ENCODE results near the gene THBD. TPM values are rescaled to one million over a fixed set of nuclear protein-coding genes. Genes with fewer than 3 reads are reported as not detected.

The THBD gene
- polyA plus RNA-seq, 1 experiment, result 0.04 TPM

GRCh38 chr20:23011008-23011721 is 38.3 kb downstream of the THBD start:
- no peak for TF ChIP-seq CTCF (IDR thresholded peaks at IDR 0.05; ENCODE audit: insufficient read depth, low read depth, low read length)
- H3K27me3 ChIP-seq (ENCODE audit: control insufficient read depth, insufficient read depth, low read length), result no peaks in the 10 kb centered on the region
- no peak overlapping the region for H3K4me3 ChIP-seq (ENCODE audit: low read depth, low read length)
- no peaks in the 10 kb centered on the region for H3K36me3 ChIP-seq (ENCODE audit: control insufficient read depth, insufficient read depth, low read length)
- DNase-seq (ENCODE audit: low read depth), result no peak
- POLR2A ChIA-PET, result no interaction called here
- CTCF ChIA-PET, result interaction anchor here (1.0 kb wide), 1 partner anchor 53 kb away, joined by 3 read pairs; no protein-coding TSS in a partner anchor

GRCh38 chr20:23010096-23010495 is 39.4 kb downstream of the THBD start:
- ChIA-PET CTCF (no interaction called here), POLR2A (no interaction called here)
- no peak for DNase-seq (ENCODE audit: low read depth)
- Histone ChIP-seq H3K4me3 (ENCODE audit: low read depth, low read length) (no peak overlapping the region), H3K36me3 (ENCODE audit: control insufficient read depth, insufficient read depth, low read length) (no peaks in the 10 kb centered on the region), H3K27me3 (ENCODE audit: control insufficient read depth, insufficient read depth, low read length) (no peaks in the 10 kb centered on the region)
- TF ChIP-seq CTCF (IDR thresholded peaks at IDR 0.05; ENCODE audit: insufficient read depth, low read depth, low read length), result no peak

- TF ChIP-seq CTCF (IDR thresholded peaks at IDR 0.05; ENCODE audit: insufficient read depth, low read depth, low read length), result no peak
- H3K27me3 ChIP-seq (ENCODE audit: control insufficient read depth, insufficient read depth, low read length), result no peaks in the 10 kb centered on the region
- no peaks in the 10 kb centered on the region for H3K36me3 ChIP-seq (ENCODE audit: control insufficient read depth, insufficient read depth, low read length)
- no peak for DNase-seq (ENCODE audit: low read depth)
- H3K4me3 ChIP-seq (ENCODE audit: low read depth, low read length), result no peak overlapping the region
- POLR2A ChIA-PET, result no interaction called here
- CTCF ChIA-PET, result no interaction called here
These were observed 39.8 kb downstream of the THBD start for GRCh38 chr20:23009636-23010035.

- H3K27me3 ChIP-seq (ENCODE audit: control insufficient read depth, insufficient read depth, low read length), result no peaks in the 10 kb centered on the region
- no peak overlapping the region for H3K4me3 ChIP-seq (ENCODE audit: low read depth, low read length)
- no peaks in the 10 kb centered on the region for H3K36me3 ChIP-seq (ENCODE audit: control insufficient read depth, insufficient read depth, low read length)
- POLR2A ChIA-PET, result no interaction called here
- TF ChIP-seq CTCF (IDR thresholded peaks at IDR 0.05; ENCODE audit: insufficient read depth, low read depth, low read length), result no peak
- no peak for DNase-seq (ENCODE audit: low read depth)
- CTCF ChIA-PET, result interaction anchor here (0.5 kb wide), 1 partner anchor 313 kb away, joined by 3 read pairs; no protein-coding TSS in a partner anchor
These were observed 40.8 kb downstream of the THBD start for GRCh38 chr20:23008667-23009066.

GRCh38 chr20:23007886-23008655 is 41.4 kb downstream of the THBD start:
- no peak for DNase-seq (ENCODE audit: low read depth)
- Histone ChIP-seq H3K27me3 (ENCODE audit: control insufficient read depth, insufficient read depth, low read length) (no peaks in the 10 kb centered on the region), H3K36me3 (ENCODE audit: control insufficient read depth, insufficient read depth, low read length) (no peaks in the 10 kb centered on the region), H3K4me3 (ENCODE audit: low read depth, low read length) (no peak overlapping the region)
- ChIA-PET CTCF (no interaction called here), POLR2A (no interaction called here)
- no peak for TF ChIP-seq CTCF (IDR thresholded peaks at IDR 0.05; ENCODE audit: insufficient read depth, low read depth, low read length)
